CD4-positive, alpha-beta T cell treated with Interleukin-12 subunit alpha and Interleukin-12 subunit beta, for 1 hour (primary cell): ENCODE results near the gene CATSPERZ.
A peak's percentile ranks its signal among the peaks of the same experiment; 100 is the strongest.

Experiments used
- DNase-seq: peaks from one replicate; pipeline ENCODE4 v3.0.0-alpha.2; 2020

CATSPERZ gene

GRCh38 chr11:64285885-64286800, 14.0 kb upstream of the CATSPERZ start:
- DNase-seq: peak; percentile 33

GRCh38 chr11:64286801-64287159, 13.4 kb upstream of the CATSPERZ start:
- no peak for DNase-seq

DNA sequence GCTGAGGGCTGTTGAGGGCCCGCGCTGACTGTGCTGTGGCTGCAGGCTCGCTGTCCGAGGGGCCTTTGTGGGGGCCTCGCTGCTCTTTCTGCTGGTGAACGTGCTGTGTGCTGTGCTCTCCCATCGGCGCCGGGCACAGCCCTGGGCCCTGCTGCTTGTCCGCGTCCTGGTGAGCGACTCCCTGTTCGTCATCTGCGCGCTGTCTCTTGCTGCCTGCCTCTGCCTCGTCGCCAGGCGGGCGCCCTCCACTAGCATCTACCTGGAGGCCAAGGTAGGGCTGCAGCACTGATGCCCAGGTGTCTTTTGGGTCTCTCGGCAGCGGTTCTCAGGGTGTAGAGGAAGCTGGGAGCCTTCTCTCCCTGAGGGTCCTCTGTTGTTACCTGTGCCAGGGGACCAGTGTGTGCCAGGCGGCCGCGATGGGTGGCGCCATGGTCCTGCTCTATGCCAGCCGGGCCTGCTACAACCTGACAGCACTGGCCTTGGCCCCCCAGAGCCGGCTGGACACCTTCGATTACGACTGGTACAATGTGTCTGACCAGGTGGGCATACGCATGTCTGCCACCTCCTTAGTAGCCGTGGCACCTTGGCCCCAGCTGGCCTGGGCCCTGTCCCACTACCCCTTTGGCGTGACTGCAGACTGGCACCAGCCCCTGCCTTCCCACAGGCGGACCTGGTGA, 12.3 kb upstream of the CATSPERZ start:
- no peak for DNase-seq

GRCh38 chr11:64288353-64288750, 11.8 kb upstream of the CATSPERZ start:
- no peak for DNase-seq

DNA sequence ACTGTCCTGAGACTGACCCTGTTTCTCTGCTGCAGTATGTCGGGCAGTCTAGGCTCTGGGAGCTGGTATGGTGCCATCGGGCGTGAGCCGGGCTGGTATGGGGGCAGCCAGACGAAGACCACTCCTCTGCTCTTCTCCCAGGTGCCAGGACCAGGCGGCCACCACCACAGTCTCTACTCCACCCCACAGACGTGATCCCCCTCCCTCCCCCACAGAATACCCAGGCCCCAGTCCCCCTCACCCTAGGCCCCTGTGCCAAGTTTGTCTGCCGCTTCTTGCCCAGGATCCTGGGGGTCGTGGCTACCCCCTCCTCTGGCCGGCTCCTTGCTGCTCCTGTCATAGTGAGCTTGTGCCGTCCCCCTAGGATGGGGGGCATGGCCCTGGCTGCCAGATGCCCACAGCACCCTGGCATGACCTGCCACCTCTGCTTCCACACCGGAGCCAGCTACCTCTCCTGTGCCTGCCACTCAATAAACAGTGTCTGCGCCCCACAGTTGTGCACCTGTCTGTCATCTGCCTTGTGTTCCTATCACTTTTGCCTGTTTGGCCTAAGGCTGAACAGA, 11.1 kb upstream of the CATSPERZ start:
- DNase-seq: no peak

GRCh38 chr11:64290352-64291261, 9.6 kb upstream of the CATSPERZ start:
- DNase-seq: no peak

DNA sequence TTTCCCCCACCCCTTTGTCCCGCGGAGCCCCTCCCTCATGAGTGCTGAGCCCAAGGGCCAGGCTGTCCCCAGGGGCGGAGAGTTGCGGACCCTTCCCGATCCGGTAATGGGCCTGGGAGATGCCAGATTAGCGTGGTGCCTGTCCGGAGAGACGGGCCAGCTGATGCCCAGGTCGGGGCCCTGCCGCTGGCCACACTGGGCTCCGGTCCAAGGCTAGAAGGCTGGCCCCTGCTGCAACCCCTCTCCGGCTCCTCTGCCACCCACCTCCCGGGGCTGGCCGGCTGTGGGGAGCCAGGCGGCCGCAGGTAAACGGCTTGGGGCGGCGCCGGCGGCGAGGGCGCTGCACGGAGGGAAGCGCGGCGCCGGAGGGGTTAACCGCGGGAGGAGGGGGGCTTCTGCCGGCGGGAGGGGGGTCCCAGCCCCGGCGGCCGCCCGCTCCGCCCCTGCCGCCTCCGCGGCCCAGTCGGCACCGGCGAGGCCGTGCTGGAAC, 8.9 kb upstream of the CATSPERZ start, which contains the start of gene KCNK4:
Gene KCNK4 (plus strand): TSS at position 41 of the 490 bp plus-strand sequence. CDS start 1,717 bp downstream, outside the sequence.
- no peak for DNase-seq

DNA sequence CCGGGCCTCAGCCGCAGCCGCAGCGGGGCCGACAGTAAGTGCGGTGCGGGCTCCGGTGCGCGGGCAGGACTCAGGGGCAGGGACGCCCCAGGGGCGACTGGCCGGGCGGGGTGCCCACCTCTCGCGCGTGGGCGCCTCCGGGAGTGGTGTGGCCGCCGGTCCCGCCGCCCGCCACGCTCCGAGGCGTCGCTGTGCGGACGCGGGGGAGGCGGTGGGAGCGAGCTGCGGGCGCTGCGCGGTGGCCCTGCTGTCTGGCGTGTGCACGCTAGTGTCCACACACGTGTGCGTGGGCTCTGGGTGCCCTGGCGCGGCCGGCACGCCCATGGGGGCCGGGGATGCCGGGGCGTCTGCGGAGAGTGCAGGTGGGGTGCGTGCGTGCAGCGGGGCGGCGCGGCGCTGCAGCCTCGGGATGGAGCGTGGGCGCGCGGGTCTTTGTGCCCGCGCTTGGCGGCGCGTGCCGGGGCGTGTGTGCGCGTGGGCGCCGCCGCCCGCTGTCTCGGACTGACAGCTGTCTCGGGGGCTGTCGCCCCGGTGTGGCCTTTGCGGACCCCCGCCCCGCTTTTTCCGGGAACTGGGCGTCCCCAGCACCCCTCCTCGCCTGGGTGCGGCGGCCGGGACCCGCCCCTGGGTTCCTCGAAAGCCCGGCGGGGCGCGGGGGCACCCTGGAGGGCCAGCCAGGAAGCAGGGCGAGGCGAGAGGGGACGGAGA, 8.3 kb upstream of the CATSPERZ start:
- DNase-seq: no peak

DNA sequence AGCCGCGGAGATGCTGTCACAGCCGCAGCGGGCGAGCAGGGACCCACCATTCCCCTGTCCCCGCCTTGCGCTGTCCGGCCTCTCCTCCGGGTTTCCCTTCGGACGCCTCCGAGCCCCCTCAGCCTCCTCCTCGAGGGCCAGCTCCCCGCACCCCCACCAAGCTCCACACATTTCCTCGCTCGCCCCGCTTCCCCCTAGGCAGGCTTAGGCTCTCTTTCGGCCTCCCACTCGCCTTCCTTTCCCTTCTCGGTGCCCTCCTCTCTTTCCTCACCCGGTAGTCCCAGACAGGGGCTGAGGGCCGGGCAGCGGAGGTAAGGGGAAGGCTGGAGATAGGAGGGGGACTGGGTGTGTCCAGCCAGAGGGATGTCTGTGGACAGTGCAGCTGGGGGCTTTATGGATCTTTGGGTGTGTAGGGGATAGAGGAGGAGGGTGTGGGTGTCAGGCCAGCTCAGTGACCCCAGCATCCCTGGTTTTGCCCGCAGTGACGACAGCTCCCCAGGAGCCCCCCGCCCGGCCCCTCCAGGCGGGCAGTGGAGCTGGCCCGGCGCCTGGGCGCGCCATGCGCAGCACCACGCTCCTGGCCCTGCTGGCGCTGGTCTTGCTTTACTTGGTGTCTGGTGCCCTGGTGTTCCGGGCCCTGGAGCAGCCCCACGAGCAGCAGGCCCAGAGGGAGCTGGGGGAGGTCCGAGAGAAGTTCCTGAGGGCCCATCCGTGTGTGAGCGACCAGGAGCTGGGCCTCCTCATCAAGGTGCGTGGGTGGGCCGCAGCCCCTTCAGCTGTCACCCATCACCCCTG, 7.5 kb upstream of the CATSPERZ start:
- no peak for DNase-seq

GRCh38 chr11:64294774-64295173, 5.4 kb upstream of the CATSPERZ start:
- DNase-seq: no peak

- no peak for DNase-seq
Measured at GRCh38 chr11:64295760-64296159, 4.4 kb upstream of the CATSPERZ start.

DNA sequence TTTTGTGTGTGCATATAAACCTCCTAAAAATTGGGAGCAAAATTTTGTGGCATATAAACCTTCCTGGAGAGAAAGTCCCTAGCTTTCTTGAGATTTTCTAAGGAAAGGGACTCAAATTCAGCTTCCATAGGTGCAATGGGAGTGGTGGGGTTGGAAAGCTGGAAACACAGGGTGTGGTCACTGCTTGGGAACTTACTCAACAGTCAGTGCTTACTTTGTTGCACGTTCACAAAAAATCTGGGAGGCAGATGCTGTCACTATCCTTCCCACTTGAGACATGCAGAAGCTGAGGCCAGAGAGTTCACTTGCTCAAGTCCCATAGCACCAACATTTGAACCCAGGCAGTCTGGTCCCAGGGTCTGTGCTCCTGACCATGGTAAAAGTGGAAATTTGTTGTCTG, 3.9 kb upstream of the CATSPERZ start:
- DNase-seq: no peak

DNA sequence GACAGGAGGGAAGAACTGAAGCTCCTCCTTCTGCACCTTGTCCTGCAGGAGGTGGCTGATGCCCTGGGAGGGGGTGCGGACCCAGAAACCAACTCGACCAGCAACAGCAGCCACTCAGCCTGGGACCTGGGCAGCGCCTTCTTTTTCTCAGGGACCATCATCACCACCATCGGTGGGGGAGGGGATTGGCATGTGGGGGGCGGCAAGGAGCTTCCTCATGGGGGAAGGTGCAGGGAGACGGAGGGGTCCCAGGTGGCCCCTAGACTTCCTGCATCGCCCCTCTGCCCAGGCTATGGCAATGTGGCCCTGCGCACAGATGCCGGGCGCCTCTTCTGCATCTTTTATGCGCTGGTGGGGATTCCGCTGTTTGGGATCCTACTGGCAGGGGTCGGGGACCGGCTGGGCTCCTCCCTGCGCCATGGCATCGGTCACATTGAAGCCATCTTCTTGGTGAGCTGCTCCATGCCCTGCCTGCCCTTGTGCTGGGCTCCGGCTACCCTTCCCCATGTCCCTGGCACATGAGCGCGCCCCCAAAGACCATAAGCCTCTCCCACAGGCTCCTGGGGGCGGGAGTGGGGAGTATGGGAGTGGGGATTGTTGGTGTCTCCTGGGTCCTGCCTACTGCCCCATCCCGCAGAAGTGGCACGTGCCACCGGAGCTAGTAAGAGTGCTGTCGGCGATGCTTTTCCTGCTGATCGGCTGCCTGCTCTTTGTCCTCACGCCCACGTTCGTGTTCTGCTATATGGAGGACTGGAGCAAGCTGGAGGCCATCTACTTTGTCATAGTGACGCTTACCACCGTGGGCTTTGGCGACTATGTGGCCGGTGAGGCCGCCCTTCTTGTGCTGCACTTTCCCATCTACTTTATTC, 3.1 kb upstream of the CATSPERZ start:
- DNase-seq: no peak

- no peak for DNase-seq
Measured at GRCh38 chr11:64297699-64298358, 2.3 kb upstream of the CATSPERZ start.

DNA sequence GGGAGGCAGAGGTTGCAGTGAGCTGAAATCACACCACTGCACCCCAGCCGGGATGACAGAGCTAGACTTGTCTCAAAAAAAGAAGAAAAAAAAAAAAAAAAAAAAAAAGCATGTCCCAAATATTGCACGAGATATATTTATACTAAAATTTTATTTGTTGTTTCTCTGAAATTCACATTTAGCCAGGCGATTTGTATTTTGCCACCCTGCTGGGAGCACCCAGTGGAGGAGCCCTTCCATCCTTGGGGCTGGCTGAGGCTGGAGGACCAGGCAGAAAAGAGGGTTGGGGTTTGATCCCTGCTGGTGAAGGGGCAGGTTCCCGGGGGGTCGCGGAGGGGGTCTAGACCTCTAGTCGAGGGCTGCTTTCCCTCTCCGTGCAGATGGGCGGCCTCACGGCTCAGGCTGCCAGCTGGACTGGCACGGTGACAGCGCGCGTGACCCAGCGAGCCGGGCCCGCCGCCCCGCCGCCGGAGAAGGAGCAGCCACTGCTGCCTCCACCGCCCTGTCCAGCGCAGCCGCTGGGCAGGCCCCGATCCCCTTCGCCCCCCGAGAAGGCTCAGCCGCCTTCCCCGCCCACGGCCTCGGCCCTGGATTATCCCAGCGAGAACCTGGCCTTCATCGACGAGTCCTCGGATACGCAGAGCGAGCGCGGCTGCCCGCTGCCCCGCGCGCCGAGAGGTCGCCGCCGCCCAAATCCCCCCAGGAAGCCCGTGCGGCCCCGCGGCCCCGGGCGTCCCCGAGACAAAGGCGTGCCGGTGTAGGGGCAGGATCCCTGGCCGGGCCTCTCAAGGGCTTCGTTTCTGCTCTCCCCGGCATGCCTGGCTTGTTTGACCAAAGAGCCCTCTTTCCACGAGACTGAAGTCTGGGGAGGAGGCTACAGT, 952 bp upstream of the CATSPERZ start:
- DNase-seq: no peak

DNA sequence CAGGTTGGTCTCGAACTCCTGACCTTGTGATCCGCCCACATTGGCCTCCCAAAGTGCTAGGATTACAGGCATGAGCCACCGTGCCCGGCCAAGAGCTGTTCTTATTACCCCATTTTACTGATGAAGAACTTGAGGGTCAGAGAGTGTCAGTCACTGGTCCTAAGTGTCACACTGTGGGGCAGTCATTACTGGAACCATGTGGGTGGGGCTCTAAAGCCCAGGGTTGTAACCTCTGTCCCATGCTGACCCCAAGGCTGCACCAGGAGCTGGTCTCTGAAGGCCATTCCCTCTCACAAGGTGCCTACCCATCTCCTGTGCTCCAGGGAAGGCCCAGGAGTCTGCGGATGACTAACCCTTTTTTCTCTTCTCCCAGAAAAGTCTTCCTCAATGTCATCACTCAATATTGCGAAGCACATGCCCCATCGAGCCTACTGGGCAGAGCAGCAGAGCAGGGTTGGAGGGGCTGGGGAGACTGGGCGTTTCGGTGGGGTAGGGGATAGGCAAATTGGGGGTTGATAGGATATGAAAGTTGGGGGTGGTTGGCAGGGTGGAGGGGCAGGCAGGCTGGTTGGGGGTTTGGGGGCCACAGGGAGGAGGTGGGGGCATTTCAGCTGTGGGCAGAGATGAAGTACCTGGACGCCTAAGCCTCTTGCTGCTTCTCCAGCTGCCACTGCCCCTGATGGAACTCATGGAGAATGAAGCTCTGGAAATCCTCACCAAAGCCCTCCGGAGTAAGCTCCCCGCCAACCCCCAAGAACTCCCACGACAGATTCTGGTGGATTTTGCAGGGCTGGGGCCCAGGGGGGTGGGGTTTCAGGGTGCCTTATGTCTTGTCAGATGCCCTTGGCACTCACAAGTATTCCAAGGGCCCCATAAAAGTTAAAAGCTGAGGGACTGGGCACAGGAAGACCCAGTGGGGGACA, 3.2 kb downstream of the CATSPERZ start:
- DNase-seq: no peak

DNA sequence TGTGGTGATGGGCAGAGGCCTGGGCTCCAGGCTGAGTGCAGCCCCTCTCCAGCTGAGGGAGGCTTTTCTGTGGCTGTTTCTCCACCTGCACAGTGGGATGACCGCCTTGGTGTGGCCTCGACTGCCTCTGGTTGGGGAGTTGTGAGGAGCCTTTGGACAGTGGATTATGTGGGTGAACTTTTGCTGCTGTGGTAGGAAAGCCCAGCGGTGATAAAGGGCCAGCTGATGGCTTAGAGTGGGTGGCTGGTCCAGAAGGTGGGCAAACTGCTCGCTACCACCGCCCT, 3.8 kb downstream of the CATSPERZ start:
- no peak for DNase-seq
